Liver (tissue), 9 donors: ENCODE measurements around the gene DDX53. TPM values are rescaled to one million over a fixed set of nuclear protein-coding genes. Genes with fewer than 3 reads are reported as not detected.

ENCODE experiments used
- DNase-seq: peaks from one replicate; pipeline ENCODE4 v3.0.0-alpha.2; 2017; ENCODE audit warnings: low spot score
- H3K27ac ChIP-seq, 2 donors: one replicate each; pipeline ENCODE4 v1.7.0; 2013; ENCODE audit warnings: inconsistent platforms in 2 of 2, low read length in 2 of 2, control low read depth in 1 of 2, low read depth in 1 of 2, mild to moderate bottlenecking in 1 of 2
- H3K27me3 ChIP-seq, 4 donors: one replicate each; pipeline versions ENCODE4 v1.6.1 to v1.7.0; 2013; ENCODE audit warnings: low read length in 3 of 4, inconsistent platforms in 1 of 4, mild to moderate bottlenecking in 1 of 4, moderate library complexity in 1 of 4; ENCODE audit not compliant: control insufficient read depth in 4 of 4, insufficient read depth in 4 of 4
- H3K36me3 ChIP-seq, 4 donors: one replicate each; pipeline versions ENCODE4 v1.6.1 to v1.7.0; 2013; ENCODE audit warnings: low read length in 3 of 4, mild to moderate bottlenecking in 3 of 4, low read depth in 1 of 4, moderate library complexity in 1 of 4; ENCODE audit not compliant: control insufficient read depth in 4 of 4, insufficient read depth in 3 of 4
- H3K4me1 ChIP-seq, 4 donors: one replicate each; pipeline versions ENCODE4 v1.6.1 to v1.7.0; 2013; ENCODE audit warnings: low read length in 3 of 4, mild to moderate bottlenecking in 3 of 4, moderate library complexity in 1 of 4; ENCODE audit not compliant: control insufficient read depth in 4 of 4, insufficient read depth in 4 of 4
- H3K4me3 ChIP-seq, 3 donors: one replicate each; pipeline versions ENCODE4 v1.6.1 to v1.7.0; 2013; ENCODE audit warnings: low read length in 3 of 3, control low read depth in 1 of 3, low read depth in 1 of 3, mild to moderate bottlenecking in 1 of 3
- H3K9ac ChIP-seq, 2 donors: one replicate each; pipeline ENCODE4 v1.7.0; 2013; ENCODE audit warnings: low read length in 2 of 2, mild to moderate bottlenecking in 2 of 2, moderate library complexity in 2 of 2, control low read depth in 1 of 2, low read depth in 1 of 2
- H3K9me3 ChIP-seq, 4 donors: one replicate each; pipeline versions ENCODE4 v1.6.1 to v1.7.0; 2013; ENCODE audit warnings: low read length in 3 of 4; ENCODE audit not compliant: control insufficient read depth in 4 of 4
- EGR1 ChIP-seq, 2 donors: IDR thresholded peaks; 2 replicates each; pipeline ENCODE4 v1.6.1; 2016 to 2018; ENCODE audit warnings: antibody characterized with exemption in 2 of 2, low read depth in 2 of 2
- FOXA1 ChIP-seq: IDR thresholded peaks from 2 replicates; pipeline ENCODE4 v1.6.1; 2016; ENCODE audit warnings: antibody characterized with exemption
- GABPA ChIP-seq, 2 donors: IDR thresholded peaks in 1 of 2; conservative IDR thresholded peaks in 1 of 2; 2 replicates each; pipeline ENCODE4 v1.6.1; 2016; ENCODE audit warnings: antibody characterized with exemption in 2 of 2, mild to moderate bottlenecking in 1 of 2, moderate library complexity in 1 of 2
- HNF4A ChIP-seq, 2 donors: conservative IDR thresholded peaks; 2 replicates each; pipeline ENCODE4 v1.6.1; 2016; ENCODE audit warnings: antibody characterized with exemption in 2 of 2, mild to moderate bottlenecking in 2 of 2
- HNF4G ChIP-seq: IDR thresholded peaks from 2 replicates; pipeline ENCODE4 v1.6.1; 2016; ENCODE audit warnings: antibody characterized with exemption
- JUND ChIP-seq, 2 donors: IDR thresholded peaks; 2 replicates each; pipeline ENCODE4 v1.6.1; 2016; ENCODE audit warnings: antibody characterized with exemption in 2 of 2
- NR2F2 ChIP-seq: IDR thresholded peaks from 2 replicates; pipeline ENCODE4 v1.6.1; 2016; ENCODE audit warnings: antibody characterized with exemption
- RAD21 ChIP-seq, 2 donors: IDR thresholded peaks; 2 replicates each; pipeline ENCODE4 v1.6.1; 2016; ENCODE audit warnings: antibody characterized with exemption in 2 of 2, mild to moderate bottlenecking in 2 of 2
- RXRA ChIP-seq, 2 donors: IDR thresholded peaks; 2 replicates each; pipeline ENCODE4 v1.6.1; 2017 to 2018; ENCODE audit warnings: antibody characterized with exemption in 2 of 2, mild to moderate bottlenecking in 1 of 2
- SP1 ChIP-seq: IDR thresholded peaks from 2 replicates; pipeline ENCODE4 v1.6.1; 2018; ENCODE audit warnings: antibody characterized with exemption, mild to moderate bottlenecking
- TAF1 ChIP-seq: conservative IDR thresholded peaks from 2 replicates; pipeline ENCODE4 v1.6.1; 2016; ENCODE audit warnings: antibody characterized with exemption, mild to moderate bottlenecking
- YY1 ChIP-seq: IDR thresholded peaks from 2 replicates; pipeline ENCODE4 v1.6.1; 2016; ENCODE audit warnings: antibody characterized with exemption, mild to moderate bottlenecking
- WGBS: extraction: QIAGEN DNeasy Blood & Tissue Kit; methylation state at CpG from one replicate; pipeline ENCODE4 v1.1.7; 2013; 5-methylcytosine and 5-hydroxymethylcytosine counted together
- polyA plus RNA-seq, 2 donors: library from polyadenylated mRNA; stranded (reverse) in 1 of 2; unstranded in 1 of 2; fragments of 200-250 nt in 1 of 2; fragments of >200 nt in 1 of 2; fragmentation: Nextera tagmentation in 1 of 2; extraction: Ambion mirVana in 1 of 2; gene quantifications; one replicate each; pipeline versions ENCODE4 v1.2.1 to v1.2.3, GENCODE V29; 2013 to 2015
- total RNA-seq, 2 donors: library from RNA; depleted of rRNA; stranded (reverse); fragments of >200 nt; gene quantifications; one replicate each; pipeline ENCODE4 v1.2.3, GENCODE V29; 2014
- TF ChIP-seq, protein P1 (sequence below): IDR thresholded peaks from 2 replicates; pipeline ENCODE4 v1.6.1; 2016; ENCODE audit warnings: antibody characterized with exemption, mild to moderate bottlenecking
- TF ChIP-seq, protein P2 (sequence below): IDR thresholded peaks from 2 replicates; pipeline ENCODE4 v1.6.1; 2016; ENCODE audit warnings: antibody characterized with exemption
- TF ChIP-seq, protein P3 (sequence below): IDR thresholded peaks from 2 replicates; pipeline ENCODE4 v1.6.1; 2016; ENCODE audit warnings: antibody characterized with exemption
- donor health status: healthy.
- donor health status: healthy.
- donor health status: healthy.
- donor health status: healthy.
- donor health status: healthy.

Gene DDX53
- total and polyA plus RNA-seq, 4 donors = not detected

DNA sequence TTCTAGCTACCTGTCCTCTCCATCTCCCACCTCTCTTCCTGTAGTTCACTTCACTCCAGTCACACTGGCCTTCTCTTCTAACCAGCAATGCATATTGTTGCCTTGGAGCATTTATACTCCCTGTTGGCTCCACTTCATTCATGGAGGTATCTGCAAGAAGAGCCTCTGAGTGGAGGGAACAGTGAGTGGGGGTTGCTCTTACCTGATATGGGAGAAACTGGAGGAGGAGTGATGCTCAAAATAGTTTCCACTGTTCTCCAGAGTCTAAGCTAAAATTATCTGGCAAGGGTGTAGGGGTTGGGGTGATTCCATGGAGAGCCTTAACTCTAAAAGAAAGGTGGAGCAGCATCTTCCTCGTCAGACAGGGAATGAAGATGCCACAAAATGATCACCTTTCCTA, 28.9 kb upstream of the DDX53 start:
- TF ChIP-seq FOXA1 (no peak), NR2F2 (no peak), RXRA (IDR thresholded peaks at IDR 0.05) (no peak), YY1 (no peak), TAF1 (no peak), RAD21 (IDR thresholded peaks at IDR 0.05) (no peak)
- TF ChIP-seq, protein P1, sequence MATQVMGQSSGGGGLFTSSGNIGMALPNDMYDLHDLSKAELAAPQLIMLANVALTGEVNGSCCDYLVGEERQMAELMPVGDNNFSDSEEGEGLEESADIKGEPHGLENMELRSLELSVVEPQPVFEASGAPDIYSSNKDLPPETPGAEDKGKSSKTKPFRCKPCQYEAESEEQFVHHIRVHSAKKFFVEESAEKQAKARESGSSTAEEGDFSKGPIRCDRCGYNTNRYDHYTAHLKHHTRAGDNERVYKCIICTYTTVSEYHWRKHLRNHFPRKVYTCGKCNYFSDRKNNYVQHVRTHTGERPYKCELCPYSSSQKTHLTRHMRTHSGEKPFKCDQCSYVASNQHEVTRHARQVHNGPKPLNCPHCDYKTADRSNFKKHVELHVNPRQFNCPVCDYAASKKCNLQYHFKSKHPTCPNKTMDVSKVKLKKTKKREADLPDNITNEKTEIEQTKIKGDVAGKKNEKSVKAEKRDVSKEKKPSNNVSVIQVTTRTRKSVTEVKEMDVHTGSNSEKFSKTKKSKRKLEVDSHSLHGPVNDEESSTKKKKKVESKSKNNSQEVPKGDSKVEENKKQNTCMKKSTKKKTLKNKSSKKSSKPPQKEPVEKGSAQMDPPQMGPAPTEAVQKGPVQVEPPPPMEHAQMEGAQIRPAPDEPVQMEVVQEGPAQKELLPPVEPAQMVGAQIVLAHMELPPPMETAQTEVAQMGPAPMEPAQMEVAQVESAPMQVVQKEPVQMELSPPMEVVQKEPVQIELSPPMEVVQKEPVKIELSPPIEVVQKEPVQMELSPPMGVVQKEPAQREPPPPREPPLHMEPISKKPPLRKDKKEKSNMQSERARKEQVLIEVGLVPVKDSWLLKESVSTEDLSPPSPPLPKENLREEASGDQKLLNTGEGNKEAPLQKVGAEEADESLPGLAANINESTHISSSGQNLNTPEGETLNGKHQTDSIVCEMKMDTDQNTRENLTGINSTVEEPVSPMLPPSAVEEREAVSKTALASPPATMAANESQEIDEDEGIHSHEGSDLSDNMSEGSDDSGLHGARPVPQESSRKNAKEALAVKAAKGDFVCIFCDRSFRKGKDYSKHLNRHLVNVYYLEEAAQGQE = no peak
- TF ChIP-seq, protein P2, sequence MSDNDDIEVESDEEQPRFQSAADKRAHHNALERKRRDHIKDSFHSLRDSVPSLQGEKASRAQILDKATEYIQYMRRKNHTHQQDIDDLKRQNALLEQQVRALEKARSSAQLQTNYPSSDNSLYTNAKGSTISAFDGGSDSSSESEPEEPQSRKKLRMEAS = no peak
- TF ChIP-seq, protein P3, sequence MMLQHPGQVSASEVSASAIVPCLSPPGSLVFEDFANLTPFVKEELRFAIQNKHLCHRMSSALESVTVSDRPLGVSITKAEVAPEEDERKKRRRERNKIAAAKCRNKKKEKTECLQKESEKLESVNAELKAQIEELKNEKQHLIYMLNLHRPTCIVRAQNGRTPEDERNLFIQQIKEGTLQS = no peak
- no peak for DNase-seq
- 63% methylated on average over 1 of the region's 1 CpG for WGBS

DNA sequence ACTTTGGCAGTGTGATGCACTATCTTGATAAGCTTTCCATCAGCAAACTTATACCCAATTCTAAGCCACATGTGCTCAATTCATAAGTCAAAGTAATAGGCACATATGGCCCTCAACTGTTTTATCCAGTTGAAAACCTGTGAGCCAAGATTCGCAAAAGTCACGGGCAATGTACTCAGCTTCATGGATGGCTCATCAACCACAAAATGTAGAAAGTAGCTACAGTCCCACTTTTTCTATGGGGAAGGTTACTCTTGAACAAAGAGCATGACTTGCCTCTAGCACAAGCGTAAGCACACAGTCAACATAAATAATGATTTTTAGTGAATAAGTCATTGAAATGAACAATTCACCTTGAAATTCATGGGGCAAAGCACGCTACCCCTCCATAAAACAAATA, 25.1 kb upstream of the DDX53 start:
- Histone ChIP-seq H3K9me3 (no peaks in the 10 kb centered on the region), H3K4me1 (no peaks in the 10 kb centered on the region), H3K4me3 (no peak overlapping the region), H3K27me3 (no peaks in the 10 kb centered on the region), H3K27ac (no peak overlapping the region), H3K9ac (no peak overlapping the region), H3K36me3 (no peaks in the 10 kb centered on the region)
- DNase-seq = no peak
- TF ChIP-seq, protein P2 = no peak
- TF ChIP-seq HNF4G = no peak
- TF ChIP-seq YY1 = no peak
- TF ChIP-seq EGR1 (IDR thresholded peaks at IDR 0.05; ENCODE audit: low read depth in 2 of 2) = no peak
- no peak for TF ChIP-seq SP1
- no peak for TF ChIP-seq TAF1
- TF ChIP-seq GABPA (IDR thresholded peaks at IDR 0.05 in 1 of 2, conservative IDR thresholded peaks at IDR 0.05 in 1 of 2) = no peak
- TF ChIP-seq, protein P1 = no peak
- no peak for TF ChIP-seq JUND (IDR thresholded peaks at IDR 0.05)
- TF ChIP-seq, protein P3 = no peak
- no peak for TF ChIP-seq HNF4A (conservative IDR thresholded peaks at IDR 0.05)
- TF ChIP-seq FOXA1 = no peak
- TF ChIP-seq RXRA (IDR thresholded peaks at IDR 0.05) = no peak
- 83% methylated on average over 4 of the region's 4 CpGs for WGBS

More for the DNA sequence above, 28.9 kb upstream of the DDX53 start:
- Histone ChIP-seq H3K27ac (no peak overlapping the region), H3K36me3 (no peaks in the 10 kb centered on the region), H3K27me3 (no peaks in the 10 kb centered on the region), H3K9me3 (no peaks in the 10 kb centered on the region), H3K4me3 (no peak overlapping the region), H3K9ac (no peak overlapping the region), H3K4me1 (no peaks in the 10 kb centered on the region)
